GM12878 (cell line): ENCODE measurements around the gene MDGA2. TPM values are rescaled to one million over a fixed set of nuclear protein-coding genes. Genes with fewer than 3 reads are reported as not detected.

Experiments
- ATAC-seq: fragments of 200-7000 bp; cut with Tn5 transposase; 3 replicates; pipeline ENCODE4 v1.9.1; 2020; ENCODE audit warnings: mild to moderate bottlenecking, moderate library complexity
- BruUV-seq: library from RNA; stranded (reverse); fragments of 400-500 nt; replicated peaks from 2 replicates; lab custom pipeline; 2021; lab: Mats Ljungman, UMichigan
- CTCF ChIA-PET: fragments of 300-600 bp; sonication (Branson Sonifier 250); formaldehyde crosslinking; extraction: SDS; loops from one replicate; lab custom pipeline; 2021; ENCODE audit warnings: inconsistent platforms; lab: Yijun Ruan, JAX
- POLR2A ChIA-PET: fragments of 350-600 bp; formaldehyde crosslinking; extraction: SDS; loops from one replicate; lab custom pipeline; 2021; ENCODE audit warnings: inconsistent platforms; lab: Charles Lee
- RAD21 ChIA-PET: fragments of 300-600 bp; sonication (Branson Sonifier 250); formaldehyde crosslinking; loops from one replicate; lab custom pipeline; 2023; ENCODE audit warnings: antibody characterized with exemption; ENCODE audit not compliant: unreplicated experiment; lab: Charles Lee
- SMC1A ChIA-PET: fragments of 300-600 bp; sonication (Branson Sonifier 250); formaldehyde crosslinking; loops from one replicate; lab custom pipeline; 2023; ENCODE audit not compliant: unreplicated experiment, uncharacterized antibody; lab: Charles Lee
- DNase-seq: peaks from one replicate; pipeline ENCODE4 v3.0.0-alpha.2; 2011; ENCODE audit warnings: low read depth, low spot score
- FAIRE-seq: peaks from 3 replicates; lab custom pipeline; 2011; peaks lifted over from hg19 to GRCh38; lab: Jason Lieb, UNC
- H2AFZ ChIP-seq: 2 replicates; pipeline ENCODE4 v1.6.0; 2011; ENCODE audit warnings: low read depth, low read length, control low read depth; ENCODE audit not compliant: control insufficient read depth
- H3K27ac ChIP-seq: 2 replicates; pipeline ENCODE4 v1.5.1; 2011; ENCODE audit warnings: control low read depth; ENCODE audit not compliant: control insufficient read depth, insufficient read depth
- H3K27me3 ChIP-seq, 2 experiments: replicated peaks in 1 of 2; 2 replicates each; pipeline versions ENCODE4 v1.6.0 to v1.6.1; 2011; ENCODE audit warnings: low read length in 1 of 2; ENCODE audit not compliant: control insufficient read depth in 2 of 2, insufficient read depth in 2 of 2
- H3K36me3 ChIP-seq, 2 experiments: 2 replicates each; pipeline ENCODE4 v1.5.1; 2011; ENCODE audit warnings: low read length in 1 of 2; ENCODE audit not compliant: control insufficient read depth in 2 of 2, insufficient read depth in 2 of 2
- H3K4me1 ChIP-seq: 2 replicates; pipeline ENCODE4 v1.6.1; 2011; ENCODE audit warnings: mild to moderate bottlenecking, low read length, moderate library complexity, mixed read lengths; ENCODE audit not compliant: control insufficient read depth, insufficient read depth
- H3K4me2 ChIP-seq: 2 replicates; pipeline ENCODE4 v1.6.0; 2011; ENCODE audit warnings: control low read depth; ENCODE audit not compliant: control insufficient read depth, insufficient read depth
- H3K4me3 ChIP-seq: fragments of 200-600 bp; sonication (generic); 2 replicates; pipeline ENCODE4 v1.5.1; 2016
- H3K79me2 ChIP-seq: 2 replicates; pipeline ENCODE4 v1.6.0; 2011; ENCODE audit warnings: low read length; ENCODE audit not compliant: control insufficient read depth, insufficient read depth
- H3K9ac ChIP-seq: 2 replicates; pipeline ENCODE4 v1.8.0; 2011; ENCODE audit warnings: low read length, control low read depth, mixed read lengths; ENCODE audit not compliant: control insufficient read depth, insufficient read depth
- H3K9me3 ChIP-seq: replicated peaks from 3 replicates; pipeline ENCODE4 v1.5.1; 2011; ENCODE audit warnings: mild to moderate bottlenecking, low read length; ENCODE audit not compliant: control insufficient read depth, insufficient read depth
- H4K20me1 ChIP-seq: 2 replicates; pipeline ENCODE4 v1.6.0; 2011; ENCODE audit not compliant: control insufficient read depth, insufficient read depth
- ATF3 ChIP-seq: IDR thresholded peaks from 2 replicates; pipeline ENCODE4 v1.6.1; 2011; ENCODE audit warnings: low read depth, mild to moderate bottlenecking, low read length, moderate library complexity, borderline replicate concordance; ENCODE audit errors: extremely low read depth
- CBX5 ChIP-seq: sonication (generic); IDR thresholded peaks from 2 replicates; pipeline ENCODE4 v1.6.1; 2016; ENCODE audit warnings: low read depth, moderate library complexity, mild to moderate bottlenecking, inconsistent platforms
- CHD1 ChIP-seq: IDR thresholded peaks from 2 replicates; pipeline ENCODE4 v1.6.1; 2012; ENCODE audit warnings: low read depth, low read length, improper control_type of control experiment
- FOS ChIP-seq: IDR thresholded peaks from 3 replicates; pipeline ENCODE4 v1.6.1; 2011; ENCODE audit warnings: borderline replicate concordance; ENCODE audit not compliant: insufficient read length; ENCODE audit errors: extremely low read depth
- NFYA ChIP-seq: IDR thresholded peaks from 2 replicates; pipeline ENCODE4 v1.6.1; 2011; ENCODE audit warnings: low read depth, mild to moderate bottlenecking, low read length, improper control_type of control experiment, borderline replicate concordance
- NKRF ChIP-seq: fragments of 450-650 bp; conservative IDR thresholded peaks from 2 replicates; pipeline ENCODE4 v1.6.1; 2017; ENCODE audit warnings: mild to moderate bottlenecking, moderate library complexity
- PAX5 ChIP-seq: IDR thresholded peaks from 2 replicates; pipeline ENCODE4 v1.6.1; 2011; ENCODE audit warnings: low read depth, low read length, borderline replicate concordance
- WGBS: methylation state at CpG from one replicate; pipeline ENCODE4 v1.1.6; 2016; ENCODE audit warnings: low lambda C conversion rate; ENCODE audit not compliant: insufficient replicate concordance, insufficient coverage; ENCODE audit errors: missing lambda C conversion rate; 5-methylcytosine and 5-hydroxymethylcytosine counted together
- in situ Hi-C: fragments of 300-500 bp; cut with MboI; formaldehyde crosslinking; loops from 9 replicates; pipeline ENCODE4 v1.14.3; 2018; ENCODE audit warnings: mixed read lengths
- intact Hi-C: fragments of 100-400 bp; cut with micrococcal nuclease; formaldehyde crosslinking; loops from one replicate; pipeline ENCODE4 v1.14.2; 2022; ENCODE audit not compliant: unreplicated experiment
- polyA plus RNA-seq, 11 experiments: library from polyadenylated mRNA; depleted of rRNA in 4 of 11; unstranded in 6 of 11; stranded (reverse) in 5 of 11; fragments of >200 nt; fragmentation: Nextera tagmentation in 4 of 11; fragmentation: Illumina TruSeq in 1 of 11; extraction: Ambion mirVana in 4 of 11; extraction: Trizol in 1 of 11; gene quantifications; 1 replicate in 1 of 11; 2 replicates in 10 of 11; pipeline versions ENCODE4 v1.2.1 to v1.2.3, GENCODE V29; 2011 to 2016; ENCODE audit warnings: inconsistent platforms in 2 of 11, missing spikeins in 2 of 11, low read depth in 1 of 11
- total RNA-seq, 4 experiments: library from RNA; depleted of rRNA in 3 of 4; stranded (reverse); fragments of >200 nt in 3 of 4; fragmentation: Illumina TruSeq in 1 of 4; extraction: Trizol in 1 of 4; gene quantifications; 2 replicates each; pipeline versions ENCODE4 v1.2.1 to v1.2.3, GENCODE V29; 2013 to 2021

MDGA2 gene
- total and polyA plus RNA-seq, 10 of the 15 experiments (the other 5 are each of a cell fraction or from before 2014, with no cell fraction given): not detected

GRCh38 chr14:47332106-47332505 lies 343.3 kb downstream of the MDGA2 start (continued):
- TF ChIP-seq ATF3 (no peak), CHD1 (no peak)

- SMC1A ChIA-PET: no interaction called here
- intact Hi-C loops: no loop called here
- CTCF ChIA-PET: no interaction called here
Observed at GRCh38 chr14:47328376-47328775, 347.0 kb downstream of the MDGA2 start.

More at GRCh38 chr14:47328376-47328775, 347.0 kb downstream of the MDGA2 start:
- Histone ChIP-seq H3K4me3 (no peak overlapping the region), H3K36me3 (no peaks in the 10 kb centered on the region), H3K9ac (no peak overlapping the region), H3K4me1 (no peaks in the 10 kb centered on the region), H3K27ac (no peak overlapping the region), H3K79me2 (no peaks in the 10 kb centered on the region), H2AFZ (no peak overlapping the region), H3K4me2 (no peak overlapping the region), H3K27me3 (no peaks in the 10 kb centered on the region), H3K9me3 (no peaks in the 10 kb centered on the region), H4K20me1 (no peaks in the 10 kb centered on the region)
- RAD21 ChIA-PET: no interaction called here
- TF ChIP-seq NFYA: no peak
- TF ChIP-seq PAX5: no peak
- no peak for TF ChIP-seq FOS
- TF ChIP-seq NKRF: no peak
- TF ChIP-seq CBX5: no peak
- 0% methylated on average over 4 of the region's 4 CpGs for WGBS
- in situ Hi-C loops: no loop called here
- DNase-seq (no peak), FAIRE-seq (no peak), ATAC-seq (no peak)
- POLR2A ChIA-PET: no interaction called here
- no TSS peak for BruUV-seq
